Mammary epithelial cell (primary cell): ENCODE results near the gene DPP10.

Experiments used
- EZH2 ChIP-seq: IDR thresholded peaks from 2 replicates; pipeline ENCODE4 v1.6.1; 2012; ENCODE audit warnings: low read length, inconsistent platforms, borderline replicate concordance
- TF ChIP-seq, protein P1 (sequence below), 2 donors: IDR thresholded peaks in 1 of 2; conservative IDR thresholded peaks in 1 of 2; 2 replicates each; pipeline ENCODE4 v1.5.1; 2011 to 2012; ENCODE audit warnings: inconsistent platforms in 2 of 2, low read length in 2 of 2, mild to moderate bottlenecking in 2 of 2, control low read depth in 1 of 2, low read depth in 1 of 2; ENCODE audit not compliant: insufficient read depth in 1 of 2; ENCODE audit errors: extremely low read depth in 1 of 2

DNA sequence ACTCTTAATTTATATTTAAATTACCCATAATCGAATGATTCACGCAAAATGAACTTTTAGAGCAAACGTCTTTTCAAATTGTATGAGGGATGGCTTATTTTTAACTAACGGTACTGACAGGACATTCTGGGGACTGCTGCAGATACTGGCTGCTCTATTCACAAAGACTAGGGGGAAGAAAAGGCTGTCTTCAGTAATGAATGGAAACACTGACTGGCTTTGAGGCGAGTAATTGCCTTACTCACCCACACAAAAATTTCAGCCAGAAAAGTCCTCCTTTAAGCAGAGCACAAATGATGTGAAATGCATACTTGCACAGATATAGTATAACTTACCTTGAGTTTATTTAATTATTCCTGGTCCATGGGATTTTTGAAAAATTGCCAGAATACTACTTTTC lies 852.6 kb downstream of the DPP10 start:
- TF ChIP-seq, protein P1, sequence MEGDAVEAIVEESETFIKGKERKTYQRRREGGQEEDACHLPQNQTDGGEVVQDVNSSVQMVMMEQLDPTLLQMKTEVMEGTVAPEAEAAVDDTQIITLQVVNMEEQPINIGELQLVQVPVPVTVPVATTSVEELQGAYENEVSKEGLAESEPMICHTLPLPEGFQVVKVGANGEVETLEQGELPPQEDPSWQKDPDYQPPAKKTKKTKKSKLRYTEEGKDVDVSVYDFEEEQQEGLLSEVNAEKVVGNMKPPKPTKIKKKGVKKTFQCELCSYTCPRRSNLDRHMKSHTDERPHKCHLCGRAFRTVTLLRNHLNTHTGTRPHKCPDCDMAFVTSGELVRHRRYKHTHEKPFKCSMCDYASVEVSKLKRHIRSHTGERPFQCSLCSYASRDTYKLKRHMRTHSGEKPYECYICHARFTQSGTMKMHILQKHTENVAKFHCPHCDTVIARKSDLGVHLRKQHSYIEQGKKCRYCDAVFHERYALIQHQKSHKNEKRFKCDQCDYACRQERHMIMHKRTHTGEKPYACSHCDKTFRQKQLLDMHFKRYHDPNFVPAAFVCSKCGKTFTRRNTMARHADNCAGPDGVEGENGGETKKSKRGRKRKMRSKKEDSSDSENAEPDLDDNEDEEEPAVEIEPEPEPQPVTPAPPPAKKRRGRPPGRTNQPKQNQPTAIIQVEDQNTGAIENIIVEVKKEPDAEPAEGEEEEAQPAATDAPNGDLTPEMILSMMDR (conservative IDR thresholded peaks at IDR 0.05 in 1 of 2, IDR thresholded peaks at IDR 0.05 in 1 of 2; ENCODE audit: extremely low read depth in 1 of 2, insufficient read depth in 1 of 2, low read depth in 1 of 2, low read length in 2 of 2), result no peak
- TF ChIP-seq EZH2, result no peak
